DMS153 (cell line): ENCODE results near the gene FUT8.

Experiments used
- DNase-seq: peaks from one replicate; lab custom pipeline; 2025; lab: John Stamatoyannopoulos, UW

The FUT8 gene

DNA sequence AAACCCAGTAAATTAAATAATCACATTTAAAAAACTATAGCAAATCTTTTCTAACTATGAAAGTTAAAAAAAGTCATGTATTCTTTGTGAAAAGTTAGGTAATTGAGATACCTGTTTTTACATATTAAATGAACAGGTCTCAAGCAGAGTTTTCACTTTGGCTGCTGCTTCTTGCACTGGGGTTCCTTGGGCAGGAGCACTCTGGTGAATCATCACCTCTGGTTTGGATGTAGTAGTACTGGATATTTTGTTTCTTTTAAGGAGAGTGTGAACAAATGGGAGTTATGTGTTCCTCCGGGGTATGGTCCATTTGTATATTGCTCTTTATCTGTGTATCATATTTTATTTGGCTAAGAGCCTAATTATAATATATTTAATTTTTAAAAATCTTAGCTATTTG, 82.7 kb downstream of the FUT8 start:
- DNase-seq = no peak

GRCh38 chr14:65496178-65496993, 83.9 kb downstream of the FUT8 start:
- no peak for DNase-seq

DNA sequence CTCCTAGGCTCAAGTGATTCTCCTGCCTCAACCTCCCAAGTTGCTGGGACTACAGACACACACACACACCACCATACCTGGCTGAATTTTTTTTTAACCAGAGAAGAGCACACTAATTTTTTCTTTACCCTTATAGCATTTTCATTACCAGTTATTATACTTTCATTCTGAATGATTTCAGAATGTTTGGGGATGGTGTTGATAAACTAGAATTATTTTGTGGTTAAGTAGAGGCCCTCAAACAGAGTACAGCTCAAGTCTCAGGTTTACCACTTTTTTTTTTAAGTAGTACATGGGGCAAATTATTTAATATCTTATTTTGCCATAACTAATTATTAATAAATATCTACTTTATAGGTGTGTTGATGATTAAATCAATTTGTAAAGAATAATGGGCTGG, 86.6 kb downstream of the FUT8 start:
- DNase-seq = no peak

DNA sequence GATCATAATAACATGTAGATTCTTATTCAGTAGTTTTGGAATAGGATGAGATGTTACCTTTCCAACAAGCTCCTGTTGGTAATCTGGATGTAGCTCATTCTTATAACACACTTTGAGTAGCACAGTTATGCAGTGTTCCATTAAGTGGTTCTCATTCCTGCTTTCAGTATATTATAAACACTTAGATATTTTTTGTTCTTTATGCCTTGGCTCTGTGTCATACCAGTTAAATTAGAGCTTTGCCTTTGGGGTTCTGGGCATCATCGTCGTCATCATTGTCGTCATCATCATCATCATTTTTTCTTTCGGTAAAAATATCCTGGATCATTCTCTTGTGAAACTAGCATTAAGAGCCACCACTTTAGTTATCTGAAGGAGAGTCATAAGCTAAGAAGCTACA, 87.5 kb downstream of the FUT8 start:
- no peak for DNase-seq

GRCh38 chr14:65501328-65501727, 88.8 kb downstream of the FUT8 start:
- DNase-seq = no peak

- DNase-seq = no peak
Observed at GRCh38 chr14:65502676-65503124, 90.2 kb downstream of the FUT8 start.

- DNase-seq = no peak
Observed at GRCh38 chr14:65503771-65504170, 91.2 kb downstream of the FUT8 start.

DNA sequence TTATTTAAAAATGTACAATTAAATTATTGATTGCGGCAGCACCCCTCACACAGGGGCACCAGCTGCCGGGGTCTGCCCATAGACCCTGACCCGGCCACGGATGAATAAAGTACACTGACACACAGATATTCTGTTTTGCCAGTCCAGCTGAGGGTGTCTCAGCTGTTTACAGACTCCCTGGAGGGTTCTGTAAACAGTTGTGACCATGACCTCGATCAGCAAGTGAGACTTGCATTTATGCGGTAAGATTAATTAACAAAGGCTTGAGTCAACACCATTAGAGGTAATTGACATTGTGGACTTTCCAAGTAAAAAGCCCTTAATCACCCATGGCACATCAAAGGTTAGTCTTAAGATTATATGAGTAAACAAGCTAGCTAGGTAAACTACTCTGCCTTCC, 94.3 kb downstream of the FUT8 start:
- DNase-seq = no peak

DNA sequence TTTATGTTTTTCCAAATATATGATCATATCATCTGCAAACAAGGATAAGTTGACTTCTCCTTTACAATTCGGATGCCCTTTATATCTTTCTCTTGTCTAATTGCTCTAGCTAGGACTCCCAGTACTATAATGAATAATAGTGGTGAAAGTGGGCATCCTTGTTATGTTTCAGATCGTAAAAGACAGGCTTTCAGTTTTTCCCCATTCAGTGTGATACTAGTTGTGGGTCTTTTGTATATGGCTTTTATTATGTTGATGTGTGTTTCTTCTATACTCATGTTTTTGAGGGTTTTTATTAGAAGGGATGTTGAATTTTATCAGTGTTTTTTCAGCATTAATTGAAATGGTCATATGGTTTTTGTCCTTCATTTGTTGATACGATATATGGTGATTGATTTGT, 97.3 kb downstream of the FUT8 start:
- DNase-seq = no peak

GRCh38 chr14:65513671-65514070, 101.1 kb downstream of the FUT8 start:
- DNase-seq = no peak

- no peak for DNase-seq
Observed at GRCh38 chr14:65517635-65518542, 105.4 kb downstream of the FUT8 start.

DNA sequence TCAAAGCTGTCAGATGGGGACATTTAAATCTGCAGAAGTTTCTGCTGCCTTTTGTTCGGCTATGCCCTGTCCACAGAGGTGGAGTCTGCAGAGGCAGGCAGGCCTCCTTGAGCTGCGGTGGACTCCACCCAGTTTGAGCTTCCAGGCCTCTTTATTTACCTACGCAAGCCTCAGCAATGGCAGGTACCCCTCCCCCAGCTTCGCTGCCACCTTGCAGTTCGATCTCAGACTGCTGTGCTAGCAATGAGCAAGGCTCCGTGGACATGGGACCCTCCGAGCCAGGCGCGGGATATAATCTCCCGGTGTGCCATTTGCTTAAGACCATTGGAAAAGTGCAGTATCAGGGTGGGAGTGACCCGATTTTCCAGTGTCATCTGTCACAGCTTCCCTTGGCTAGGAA, 115.5 kb downstream of the FUT8 start:
- DNase-seq = no peak

- no peak for DNase-seq
Observed at GRCh38 chr14:65531148-65531547, 118.6 kb downstream of the FUT8 start.

DNA sequence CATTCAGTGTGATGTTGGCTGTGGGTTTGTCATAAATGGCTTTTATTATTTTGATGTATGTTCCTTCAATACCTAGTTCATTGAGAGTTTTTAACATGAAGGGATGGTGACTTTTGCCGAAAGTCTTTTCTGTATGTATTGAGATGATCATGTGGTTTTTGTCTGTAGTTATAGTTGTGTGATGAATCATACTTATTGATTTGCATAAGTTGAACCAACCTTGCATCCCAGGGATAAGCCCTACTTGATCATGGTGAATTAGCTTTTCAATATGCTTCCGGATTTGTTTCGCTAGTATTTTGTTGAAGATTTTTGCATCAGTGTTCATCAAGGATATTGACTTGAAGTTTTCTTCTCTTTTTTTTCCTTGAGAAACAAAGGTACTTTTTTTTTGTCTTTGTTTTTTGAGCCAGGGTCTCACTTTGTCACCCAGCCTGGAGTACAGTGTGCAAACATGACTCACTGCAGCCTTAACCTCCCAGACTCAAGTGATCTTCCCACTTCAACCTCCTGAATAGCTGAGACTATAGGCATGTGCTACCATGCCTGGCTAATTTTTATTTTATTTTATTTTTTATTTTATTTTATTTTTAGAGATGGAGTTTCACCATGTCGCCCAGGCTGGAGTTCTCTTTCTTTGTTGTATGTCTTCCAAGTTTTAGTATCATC, 121.3 kb downstream of the FUT8 start:
- no peak for DNase-seq

GRCh38 chr14:65536781-65537423, 124.4 kb downstream of the FUT8 start:
- DNase-seq = no peak

- DNase-seq = no peak
Observed at GRCh38 chr14:65548878-65549277, 136.3 kb downstream of the FUT8 start.

GRCh38 chr14:65549429-65549828, 136.9 kb downstream of the FUT8 start:
- no peak for DNase-seq

DNA sequence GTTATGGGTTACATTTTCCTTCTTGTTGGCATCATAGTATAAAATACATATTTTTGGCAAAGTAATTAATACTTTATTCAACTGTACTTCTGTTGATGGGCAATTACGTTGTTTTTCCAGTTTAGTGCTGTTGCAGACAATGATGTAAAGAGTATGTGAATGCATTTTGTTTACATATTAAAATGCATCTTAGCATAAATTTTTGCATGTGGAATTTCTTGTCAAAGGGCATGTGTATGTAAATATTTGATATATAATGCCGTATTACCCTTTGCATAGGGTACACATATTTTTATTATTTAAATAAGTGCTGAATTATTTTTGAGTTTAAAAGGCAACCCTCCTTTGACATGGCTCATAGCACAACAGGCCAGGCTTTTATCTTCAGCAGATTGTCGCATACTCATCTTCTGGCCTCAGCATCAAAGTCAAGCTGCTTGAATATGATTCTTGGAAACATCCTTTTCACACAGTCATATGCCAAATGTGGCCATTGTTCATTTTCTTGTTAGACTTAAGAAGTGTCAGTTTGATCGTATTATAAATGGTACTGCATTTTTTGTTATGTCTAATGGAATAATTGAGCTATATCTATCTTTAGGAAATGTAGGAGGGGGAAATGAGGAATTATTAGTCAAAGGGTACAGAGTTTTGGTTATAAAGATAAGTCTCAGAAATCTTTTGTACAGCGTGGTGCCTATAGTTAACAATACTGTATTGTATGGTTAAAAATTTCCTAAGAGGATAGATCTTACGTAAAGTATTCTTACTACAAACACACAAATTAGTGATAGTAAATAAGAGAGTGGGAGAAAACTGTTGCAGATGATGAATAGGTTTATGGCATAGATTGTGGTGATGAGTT, 138.5 kb downstream of the FUT8 start:
- no peak for DNase-seq

GRCh38 chr14:65552724-65553123, 140.2 kb downstream of the FUT8 start:
- DNase-seq = no peak

DNA sequence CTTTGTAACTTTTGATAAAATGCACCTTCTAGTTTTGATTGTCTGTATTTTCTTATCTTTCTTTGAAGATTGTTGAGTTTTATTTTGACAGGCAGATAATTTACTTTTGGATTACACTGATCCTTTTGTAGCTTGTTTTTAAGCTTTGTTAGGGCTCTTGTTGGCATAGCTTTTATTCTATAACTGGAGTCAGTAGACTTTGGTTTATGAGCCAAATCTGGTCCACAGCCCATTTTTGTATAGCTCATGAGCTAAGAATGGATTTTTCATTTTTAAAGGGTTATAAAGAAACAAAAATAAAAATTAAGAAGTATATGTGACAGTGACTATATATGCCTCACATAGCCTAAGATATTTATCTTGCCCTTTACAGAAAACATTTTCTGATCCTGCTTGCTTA, 142.3 kb downstream of the FUT8 start:
- DNase-seq = no peak

DNA sequence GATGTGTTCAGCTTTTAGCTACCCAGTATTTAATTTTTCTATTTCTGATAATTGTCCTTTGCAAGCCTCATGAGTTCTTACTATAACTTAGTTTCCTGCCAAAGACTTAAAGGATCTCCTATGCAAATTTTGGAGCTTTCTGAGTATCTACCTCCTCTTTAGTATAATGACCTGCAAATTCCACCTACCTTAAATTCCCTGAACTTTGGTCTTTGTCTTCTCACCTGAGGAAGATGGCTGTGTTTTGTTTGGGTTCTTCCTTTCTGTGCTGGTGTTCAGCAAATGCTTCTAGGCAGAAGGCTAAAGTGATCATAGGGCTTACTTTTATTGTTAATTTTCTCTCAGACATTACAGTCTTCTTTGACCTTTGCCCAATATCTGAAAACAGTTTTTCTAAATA, 142.8 kb downstream of the FUT8 start:
- no peak for DNase-seq
